ENCODE data around the gene SERTAD3.
"Not testable (repeated sequence)": the region's sequence is repeated elsewhere in the genome, so short reads cannot be mapped to it uniquely, and the experiment has no call there.

SERTAD3 gene

GRCh38 chr19:40428197-40428596 lies 15.9 kb downstream of the SERTAD3 start:
- in situ Hi-C loops (cut with MboI; ENCODE audit: low sequenced_read_pairs), result not testable (repeated sequence)

GRCh38 chr19:40425450-40426287 lies 18.5 kb downstream of the SERTAD3 start, which contains the start of gene SERTAD1:
TSS of gene SERTAD1 (minus strand) at chr19:40425992. CDS start at chr19:40423546, 2,446 bp downstream.
- in situ Hi-C loops (cut with MboI; ENCODE audit: low sequenced_read_pairs), result no loop called here

DNA sequence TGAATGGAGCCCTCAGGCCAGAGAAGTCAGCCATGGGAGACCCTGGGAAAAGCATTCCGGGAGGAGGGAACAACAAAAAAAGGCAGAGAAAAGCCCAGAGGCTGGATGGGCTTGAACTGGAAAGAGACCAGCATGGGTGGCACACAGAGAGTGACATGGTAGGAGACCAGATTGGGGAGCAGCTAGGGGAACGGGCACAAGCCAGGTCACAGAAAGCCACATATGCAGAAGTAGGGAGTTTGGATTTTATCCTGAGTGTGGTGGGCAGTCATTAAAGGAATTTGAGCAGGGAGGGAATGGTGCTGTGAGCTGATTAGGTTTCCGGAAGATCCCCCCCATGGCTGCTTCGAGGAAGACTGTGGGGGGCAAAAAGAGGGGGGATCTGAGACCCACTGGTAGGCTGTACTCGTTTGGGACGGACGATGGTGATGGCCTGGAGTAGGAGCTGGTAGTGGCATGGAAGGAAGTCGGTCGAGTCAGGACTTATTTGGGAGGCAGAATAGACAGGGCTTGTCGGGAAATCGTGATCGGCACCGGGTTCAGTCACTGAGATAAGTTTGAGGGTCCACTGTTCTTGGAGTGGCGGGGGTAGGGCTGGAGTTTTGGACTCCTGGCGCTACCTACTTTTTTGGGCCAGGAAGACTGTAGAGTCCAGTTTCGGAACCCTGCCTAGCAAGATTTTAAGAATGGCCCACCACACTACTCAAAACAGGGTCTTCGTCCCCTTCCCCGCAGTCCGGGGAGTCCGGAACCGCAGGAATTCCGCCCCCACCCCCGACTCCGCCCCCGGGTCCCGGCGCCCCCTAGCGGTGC lies 19.3 kb downstream of the SERTAD3 start:
- in situ Hi-C loops (cut with MboI; ENCODE audit: low sequenced_read_pairs), result no loop called here

DNA sequence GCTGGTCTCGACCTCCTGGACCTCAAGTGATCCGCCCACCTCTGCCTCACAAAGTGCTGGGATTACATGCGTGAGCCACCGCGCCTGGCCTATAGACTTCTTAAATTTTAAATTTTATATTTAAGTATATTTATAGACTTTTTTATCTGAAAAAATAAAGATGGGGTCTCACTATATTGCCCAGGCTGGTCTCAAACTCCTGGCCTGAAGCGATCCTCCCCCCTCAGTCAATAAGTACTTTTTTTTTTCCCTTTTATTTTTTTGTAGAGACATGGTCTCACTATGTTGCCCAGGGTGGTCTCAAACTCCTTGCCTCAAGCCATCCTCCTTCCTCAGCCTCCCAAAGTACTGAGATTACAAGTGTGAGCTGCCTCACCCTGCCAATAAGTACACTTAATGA lies 20.2 kb downstream of the SERTAD3 start:
- in situ Hi-C loops (cut with MboI; ENCODE audit: low sequenced_read_pairs), result no loop called here

DNA sequence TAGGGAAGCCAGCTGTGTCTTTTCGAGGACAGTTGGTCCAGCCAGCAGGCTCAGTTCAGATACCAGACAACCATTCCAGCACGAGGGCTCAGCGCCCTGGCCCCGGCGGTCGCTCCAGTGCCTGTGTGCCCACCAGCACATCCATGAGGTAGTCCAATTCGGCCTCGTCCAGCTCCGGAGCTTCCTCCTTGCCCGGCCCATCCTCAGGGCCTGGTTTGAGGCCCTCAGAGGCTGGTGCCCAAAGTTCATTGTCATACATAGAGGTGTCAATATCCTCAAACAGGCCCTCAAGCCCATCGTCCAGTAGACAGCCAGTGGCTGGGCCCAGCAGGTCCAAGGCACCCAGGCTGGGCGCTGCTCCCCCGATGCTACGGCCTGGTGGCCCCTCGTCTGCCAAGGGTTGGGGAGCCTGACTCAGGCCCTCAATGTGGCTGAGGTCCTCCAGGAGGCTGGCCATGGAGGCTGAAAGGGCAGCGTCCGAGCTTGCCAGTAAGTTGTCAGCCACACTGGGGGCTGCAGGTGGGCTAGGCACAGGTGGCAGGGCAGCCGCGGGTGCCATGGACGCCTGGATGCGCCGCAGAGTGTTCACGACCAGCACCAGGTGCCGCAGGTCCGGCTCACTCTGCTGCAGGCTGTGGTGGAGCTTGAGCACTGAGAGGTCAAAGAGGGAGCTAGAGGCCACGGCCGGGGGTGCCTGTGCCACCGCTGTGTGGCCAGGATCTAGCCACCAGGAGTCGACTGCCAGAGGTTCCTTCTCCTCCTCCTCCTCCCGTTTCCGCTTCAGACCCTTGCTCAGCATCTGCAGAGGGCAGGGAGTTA lies 21.2 kb downstream of the SERTAD3 start:
- in situ Hi-C loops (cut with MboI; ENCODE audit: low sequenced_read_pairs), result no loop called here

GRCh38 chr19:40421993-40422747 lies 22.0 kb downstream of the SERTAD3 start:
- in situ Hi-C loops (cut with MboI; ENCODE audit: low sequenced_read_pairs), result no loop called here

DNA sequence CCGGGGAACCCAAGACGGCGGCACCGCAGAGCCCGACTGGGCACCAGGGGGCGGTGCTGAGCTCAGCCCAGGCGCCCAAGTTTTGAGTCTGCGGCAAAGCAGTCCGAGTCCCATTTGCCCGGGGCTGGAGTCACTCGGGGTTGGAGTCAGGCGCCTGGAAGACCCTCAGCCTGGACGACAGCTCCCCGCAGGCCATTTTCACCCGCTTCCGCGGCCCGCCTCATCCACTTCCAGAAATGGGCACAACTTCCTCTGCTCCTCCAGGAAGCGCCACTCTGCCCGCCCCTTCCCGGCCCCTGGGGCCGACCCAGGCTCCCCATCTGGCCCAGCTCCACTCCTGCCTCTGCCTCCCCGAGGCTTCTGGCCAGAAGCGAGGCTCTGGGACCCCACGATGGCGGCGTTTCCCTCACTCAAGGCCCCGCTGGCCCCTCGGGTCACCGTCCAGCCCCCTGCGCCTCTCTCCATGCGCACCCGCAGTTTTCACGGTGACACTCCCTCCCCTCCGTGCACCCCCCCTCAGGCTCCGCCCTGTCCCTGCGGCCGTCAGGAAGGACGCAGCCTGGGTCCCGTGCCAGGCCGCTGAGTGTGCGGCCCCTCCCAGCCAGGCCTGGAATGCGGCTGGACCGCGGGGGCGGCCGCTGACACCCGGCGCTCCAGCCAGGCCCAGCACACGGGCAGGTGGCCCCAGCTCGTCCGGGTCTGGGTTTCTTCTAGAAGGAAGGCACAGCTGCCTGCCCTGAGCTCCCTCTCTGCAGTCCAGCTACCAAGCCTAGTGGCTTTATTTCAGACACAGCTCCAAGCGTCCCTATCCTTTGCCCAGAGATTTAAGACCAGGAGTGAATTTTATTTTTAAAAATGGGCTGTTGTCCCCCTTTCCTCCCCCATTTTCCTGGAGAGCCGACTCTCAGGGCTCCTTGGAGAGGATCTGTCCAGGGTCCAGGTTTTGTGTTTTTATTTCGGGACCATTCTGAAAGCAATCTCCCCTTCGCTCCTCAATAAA lies 23.1 kb downstream of the SERTAD3 start:
- in situ Hi-C loops (cut with MboI; ENCODE audit: low sequenced_read_pairs), result no loop called here

GRCh38 chr19:40420451-40420765 lies 23.7 kb downstream of the SERTAD3 start:
- in situ Hi-C loops (cut with MboI; ENCODE audit: low sequenced_read_pairs), result no loop called here

GRCh38 chr19:40419780-40420179 lies 24.4 kb downstream of the SERTAD3 start:
- in situ Hi-C loops (cut with MboI; ENCODE audit: low sequenced_read_pairs), result no loop called here

GRCh38 chr19:40419066-40419612 lies 25.0 kb downstream of the SERTAD3 start:
- in situ Hi-C loops (cut with MboI; ENCODE audit: low sequenced_read_pairs), result no loop called here

- in situ Hi-C loops (cut with MboI; ENCODE audit: low sequenced_read_pairs), result no loop called here
Observed at GRCh38 chr19:40418040-40418439, 26.1 kb downstream of the SERTAD3 start.

DNA sequence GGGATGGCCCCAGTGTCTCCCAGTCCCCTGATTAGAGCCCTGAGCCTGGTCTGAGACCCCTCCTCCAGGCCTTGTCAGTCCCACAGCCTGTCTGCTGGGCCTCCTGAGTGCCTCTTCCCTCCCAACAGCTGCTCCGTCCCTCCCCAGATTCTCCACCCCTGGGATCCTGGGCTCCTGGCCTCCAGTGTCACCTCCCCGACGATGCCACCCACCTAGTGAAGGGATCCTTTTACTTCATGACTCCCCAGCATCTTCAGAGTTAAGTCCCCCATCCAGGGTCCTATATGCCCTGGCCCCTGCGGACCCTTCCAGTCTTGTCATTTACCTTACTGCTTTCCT lies 26.5 kb downstream of the SERTAD3 start:
- in situ Hi-C loops (cut with MboI; ENCODE audit: low sequenced_read_pairs), result no loop called here

GRCh38 chr19:40416918-40417642 lies 27.1 kb downstream of the SERTAD3 start:
- in situ Hi-C loops (cut with MboI; ENCODE audit: low sequenced_read_pairs), result no loop called here

DNA sequence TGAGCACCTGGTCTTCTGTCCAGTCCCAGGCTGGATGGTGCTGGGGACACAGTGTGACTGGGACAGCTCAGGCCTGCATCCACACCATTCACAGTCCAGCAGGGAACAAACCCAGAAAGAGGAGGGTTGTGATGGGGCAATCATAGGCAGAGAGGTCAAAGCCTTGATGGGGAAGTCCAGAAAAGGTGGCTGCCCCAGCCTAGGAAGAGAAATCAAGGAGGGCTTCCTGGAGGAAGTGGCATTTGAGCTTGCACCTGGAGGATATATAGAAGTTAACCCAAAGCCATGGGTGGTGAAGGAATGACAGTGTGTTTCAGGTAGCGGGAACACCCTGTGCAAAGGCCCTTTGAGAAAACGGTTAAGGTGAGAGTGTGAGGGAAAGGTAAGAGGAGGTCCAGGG lies 28.4 kb downstream of the SERTAD3 start:
- in situ Hi-C loops (cut with MboI; ENCODE audit: low sequenced_read_pairs), result no loop called here

DNA sequence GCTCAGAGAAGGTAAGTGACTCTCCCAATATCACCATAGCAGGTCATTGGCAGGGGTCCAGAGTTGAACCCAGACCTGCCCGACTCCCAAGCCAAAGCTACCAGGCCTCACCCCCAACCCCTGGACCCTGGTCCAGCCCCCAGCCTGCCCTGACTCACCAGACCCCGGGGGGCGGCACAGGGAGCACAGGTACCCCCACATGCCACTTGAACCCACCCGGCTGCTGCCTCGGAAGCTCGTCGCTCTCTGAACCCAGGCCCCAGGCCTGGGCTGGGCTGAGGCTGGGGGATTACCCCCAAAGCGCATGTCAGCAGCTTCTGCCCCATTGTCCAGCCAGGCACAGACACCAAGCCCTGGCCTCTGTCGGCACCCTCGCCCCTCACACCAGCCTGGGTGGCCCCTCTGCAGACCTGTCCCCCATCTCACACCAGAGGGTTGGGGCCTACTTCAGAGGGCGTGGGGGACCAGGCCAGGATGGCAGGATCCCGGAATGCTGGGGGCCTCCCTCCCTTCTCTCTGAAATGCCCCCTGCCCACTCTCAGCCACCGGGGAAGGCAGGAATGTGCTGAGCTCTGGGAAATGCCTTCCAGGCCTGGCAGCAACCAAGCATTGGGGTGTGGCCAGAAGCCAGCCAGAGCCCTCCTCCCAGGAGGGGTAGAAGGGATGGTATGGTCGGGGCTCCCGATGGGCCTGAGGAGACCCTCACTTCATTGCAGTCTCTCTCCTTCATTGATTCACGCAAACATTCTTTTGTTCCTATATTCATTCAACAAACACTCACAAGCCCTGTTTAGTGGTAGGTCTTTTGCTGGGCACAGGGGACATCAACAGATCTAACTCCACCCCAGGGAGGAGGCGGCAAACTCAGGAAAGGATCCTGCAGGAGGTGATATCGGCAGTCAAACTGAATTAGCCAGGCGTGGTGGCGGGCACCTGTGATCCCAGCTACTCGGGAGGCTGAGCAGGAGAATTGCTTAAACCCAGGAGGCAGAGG lies 29.3 kb downstream of the SERTAD3 start:
- in situ Hi-C loops (cut with MboI; ENCODE audit: low sequenced_read_pairs), result no loop called here

GRCh38 chr19:40413291-40413845 lies 30.8 kb downstream of the SERTAD3 start, which contains the start of gene PRX:
TSS of gene PRX (minus strand) at chr19:40413378. CDS start at chr19:40407932, 5,446 bp downstream.
- in situ Hi-C loops (cut with MboI; ENCODE audit: low sequenced_read_pairs), result no loop called here

GRCh38 chr19:40412866-40413265 lies 31.3 kb downstream of the SERTAD3 start:
- in situ Hi-C loops (cut with MboI; ENCODE audit: low sequenced_read_pairs), result no loop called here

All from hTERT RPE-1 (cell line).